SU-DHL-6 (cell line): ENCODE data around the gene LSP1.

Experiments
- H2AFZ ChIP-seq: fragments of 200-600 bp; sonication (generic); 2 replicates; pipeline ENCODE4 v1.6.1; 2014; ENCODE audit warnings: low read depth, mild to moderate bottlenecking, moderate library complexity, mixed read lengths, antibody characterized with exemption, low read length; ENCODE audit not compliant: severe bottlenecking
- H3F3A ChIP-seq: fragments of 200-600 bp; shearing (Covaris generic); 2 replicates; pipeline ENCODE4 v1.6.0; 2016; ENCODE audit warnings: antibody characterized with exemption, mild to moderate bottlenecking; ENCODE audit not compliant: insufficient read depth
- H3K27ac ChIP-seq: fragments of 200-600 bp; sonication (generic); 2 replicates; pipeline ENCODE4 v1.5.1; 2016; ENCODE audit warnings: low read depth, mild to moderate bottlenecking, low read length, moderate library complexity, mixed read lengths
- H3K27me3 ChIP-seq: fragments of 200-600 bp; sonication (generic), shearing (Covaris generic); 2 replicates; pipeline ENCODE4 v1.6.0; 2014; ENCODE audit warnings: mild to moderate bottlenecking, low read length
- H3K36me3 ChIP-seq: fragments of 200-600 bp; sonication (generic); 2 replicates; pipeline ENCODE4 v1.6.1; 2014; ENCODE audit warnings: mild to moderate bottlenecking, low read length, mixed read lengths
- H3K4me2 ChIP-seq: fragments of 300-600, 200-600 bp; shearing (Covaris generic), sonication (generic); 2 replicates; pipeline ENCODE4 v1.6.0; 2014; ENCODE audit warnings: low read length, low read depth, mild to moderate bottlenecking; ENCODE audit not compliant: poor library complexity, severe bottlenecking
- H3K4me3 ChIP-seq: fragments of 200-600 bp; sonication (generic); 2 replicates; pipeline ENCODE4 v1.5.1; 2014; ENCODE audit warnings: antibody characterized with exemption, low read length, mild to moderate bottlenecking, mixed read lengths; ENCODE audit not compliant: insufficient read depth, poor library complexity, severe bottlenecking
- H3K79me2 ChIP-seq: fragments of 200-600 bp; sonication (generic); 2 replicates; pipeline ENCODE4 v1.6.1; 2014; ENCODE audit warnings: mild to moderate bottlenecking, low read length, moderate library complexity; ENCODE audit not compliant: insufficient read depth
- H3K9ac ChIP-seq: fragments of 200-600 bp; sonication (generic); 2 replicates; pipeline ENCODE4 v1.7.0; 2014; ENCODE audit warnings: mild to moderate bottlenecking, low read length
- H3K9me2 ChIP-seq: fragments of 200-600 bp; sonication (generic); replicated peaks from 2 replicates; pipeline ENCODE4 v1.6.1; 2014; ENCODE audit warnings: low read length; ENCODE audit not compliant: insufficient read depth
- H3K9me3 ChIP-seq: fragments of 200-600 bp; sonication (generic); 2 replicates; pipeline ENCODE4 v1.6.1; 2014; ENCODE audit warnings: low read length, mixed read lengths; ENCODE audit not compliant: insufficient read depth
- H4K20me1 ChIP-seq: fragments of 200-600 bp; sonication (generic); 2 replicates; pipeline ENCODE4 v1.6.1; 2014; ENCODE audit warnings: low read depth, mild to moderate bottlenecking, antibody characterized with exemption, low read length, moderate library complexity, mixed read lengths
- EZH2phosphoT487 ChIP-seq: fragments of 200-600 bp; sonication (generic), shearing (Covaris generic); conservative IDR thresholded peaks from 2 replicates; pipeline ENCODE4 v1.6.1; 2018; ENCODE audit warnings: mild to moderate bottlenecking, antibody characterized with exemption, low read length, moderate library complexity, mixed read lengths
- TF ChIP-seq, protein P1 (sequence below): fragments of 200-600 bp; sonication (generic); IDR thresholded peaks from one replicate; pipeline ENCODE4 v1.5.1; 2017; ENCODE audit warnings: antibody characterized with exemption, mild to moderate bottlenecking, low read length, moderate library complexity; ENCODE audit not compliant: insufficient read depth, poor library complexity, severe bottlenecking

The LSP1 gene

GRCh38 chr11:1847006-1847735, 5.7 kb upstream of the LSP1 start:
- H3K9me3 ChIP-seq, result no peaks in the 10 kb centered on the region

GRCh38 chr11:1847926-1848639, 4.8 kb upstream of the LSP1 start:
- Histone ChIP-seq H4K20me1 (no peaks in the 10 kb centered on the region), H3K27me3 (no peaks in the 10 kb centered on the region), H3K9me3 (no peaks in the 10 kb centered on the region), H3K4me2 (no peak overlapping the region), H3K9ac (no peak overlapping the region), H3K4me3 (no peak overlapping the region), H3K9me2 (no peaks in the 10 kb centered on the region), H3K36me3 (no peaks in the 10 kb centered on the region), H2AFZ (no peak overlapping the region), H3F3A (peaks cover 26% of the 10 kb centered on the region), H3K27ac (no peak overlapping the region), H3K79me2 (peaks cover 2% of the 10 kb centered on the region; the same call in 1 of the 2 replicates)
- TF ChIP-seq EZH2phosphoT487, result no peak
- TF ChIP-seq, protein P1, sequence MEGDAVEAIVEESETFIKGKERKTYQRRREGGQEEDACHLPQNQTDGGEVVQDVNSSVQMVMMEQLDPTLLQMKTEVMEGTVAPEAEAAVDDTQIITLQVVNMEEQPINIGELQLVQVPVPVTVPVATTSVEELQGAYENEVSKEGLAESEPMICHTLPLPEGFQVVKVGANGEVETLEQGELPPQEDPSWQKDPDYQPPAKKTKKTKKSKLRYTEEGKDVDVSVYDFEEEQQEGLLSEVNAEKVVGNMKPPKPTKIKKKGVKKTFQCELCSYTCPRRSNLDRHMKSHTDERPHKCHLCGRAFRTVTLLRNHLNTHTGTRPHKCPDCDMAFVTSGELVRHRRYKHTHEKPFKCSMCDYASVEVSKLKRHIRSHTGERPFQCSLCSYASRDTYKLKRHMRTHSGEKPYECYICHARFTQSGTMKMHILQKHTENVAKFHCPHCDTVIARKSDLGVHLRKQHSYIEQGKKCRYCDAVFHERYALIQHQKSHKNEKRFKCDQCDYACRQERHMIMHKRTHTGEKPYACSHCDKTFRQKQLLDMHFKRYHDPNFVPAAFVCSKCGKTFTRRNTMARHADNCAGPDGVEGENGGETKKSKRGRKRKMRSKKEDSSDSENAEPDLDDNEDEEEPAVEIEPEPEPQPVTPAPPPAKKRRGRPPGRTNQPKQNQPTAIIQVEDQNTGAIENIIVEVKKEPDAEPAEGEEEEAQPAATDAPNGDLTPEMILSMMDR, result no peak

More at GRCh38 chr11:1847006-1847735, 5.7 kb upstream of the LSP1 start:
- no peak for TF ChIP-seq EZH2phosphoT487
- TF ChIP-seq, protein P1, result no peak
- no peaks in the 10 kb centered on the region for H3K27me3 ChIP-seq
- H3K36me3 ChIP-seq, result no peaks in the 10 kb centered on the region
- no peak overlapping the region for H3K27ac ChIP-seq
- peaks cover 21% of the 10 kb centered on the region for H3F3A ChIP-seq
- no peak overlapping the region for H3K9ac ChIP-seq
- no peaks in the 10 kb centered on the region for H3K9me2 ChIP-seq
- no peaks in the 10 kb centered on the region for H3K79me2 ChIP-seq
- no peak overlapping the region for H3K4me3 ChIP-seq
- H2AFZ ChIP-seq, result no peak overlapping the region
- H4K20me1 ChIP-seq, result no peaks in the 10 kb centered on the region
- no peak overlapping the region for H3K4me2 ChIP-seq

DNA sequence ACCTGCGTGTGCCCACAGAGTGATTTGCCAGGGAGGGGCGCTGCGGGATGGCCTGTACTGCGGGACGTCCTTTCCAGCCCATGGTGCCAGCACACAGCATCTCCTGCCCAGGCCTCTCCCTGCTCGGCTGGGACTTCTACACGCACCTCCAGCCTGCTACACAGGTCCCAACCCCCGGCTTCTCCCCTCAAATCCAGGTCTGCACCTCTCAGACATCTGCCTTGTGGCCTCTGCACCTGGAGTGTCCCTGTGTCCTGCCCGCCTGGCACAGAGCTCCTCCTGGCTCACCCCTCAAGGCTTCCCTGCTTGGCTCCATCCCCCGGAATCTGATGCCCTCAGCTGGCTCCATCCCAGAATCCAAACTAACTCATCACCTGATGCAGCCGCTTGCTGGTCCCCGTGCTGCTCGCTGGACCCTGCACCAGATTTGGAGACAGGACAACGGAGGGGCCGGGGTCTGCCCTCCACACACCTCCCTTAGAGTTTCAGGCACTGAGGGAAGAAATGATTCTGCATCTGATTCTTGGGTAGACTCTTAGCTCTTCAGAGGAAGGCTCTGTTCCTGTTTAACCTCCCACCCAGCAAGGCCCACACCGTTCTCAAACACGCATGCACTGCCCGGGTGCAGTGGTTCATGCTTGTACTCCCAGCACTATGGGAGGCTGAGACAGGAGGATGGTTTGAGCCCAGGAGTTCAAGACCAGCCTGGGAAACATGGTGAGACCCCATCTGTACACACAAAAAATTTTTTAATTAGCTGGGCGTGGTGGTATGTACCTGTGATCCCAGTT, 4.0 kb upstream of the LSP1 start:
- TF ChIP-seq, protein P1, result no peak
- TF ChIP-seq EZH2phosphoT487, result no peak
- no peak overlapping the region for H3K27ac ChIP-seq
- H3K79me2 ChIP-seq, result peaks cover 9% of the 10 kb centered on the region
- H3K36me3 ChIP-seq, result no peaks in the 10 kb centered on the region
- no peak overlapping the region for H3K4me3 ChIP-seq
- no peaks in the 10 kb centered on the region for H3K9me3 ChIP-seq
- no peak overlapping the region for H3K4me2 ChIP-seq
- no peak overlapping the region for H2AFZ ChIP-seq
- no peak overlapping the region for H3K9ac ChIP-seq
- peaks cover 26% of the 10 kb centered on the region for H3F3A ChIP-seq
- no peaks in the 10 kb centered on the region for H3K27me3 ChIP-seq
- H3K9me2 ChIP-seq, result no peaks in the 10 kb centered on the region
- no peaks in the 10 kb centered on the region for H4K20me1 ChIP-seq
